WI38 (cell line): Measurements from ENCODE around the gene PTCSC3.

Source experiments
- H3K4me3 ChIP-seq: 2 replicates; pipeline ENCODE4 v1.5.1; 2011; ENCODE audit warnings: low read depth, mild to moderate bottlenecking, control low read depth, low read length
- CTCF ChIP-seq: IDR thresholded peaks from 2 replicates; pipeline ENCODE4 v1.5.1; 2012; ENCODE audit warnings: low read depth, mild to moderate bottlenecking, control low read depth, low read length

PTCSC3 gene

GRCh38 chr14:36217732-36218131 is 41.2 kb upstream of the PTCSC3 start:
- no peak overlapping the region for H3K4me3 ChIP-seq
- TF ChIP-seq CTCF: no peak

GRCh38 chr14:36217027-36217426 is 40.5 kb upstream of the PTCSC3 start:
- H3K4me3 ChIP-seq: no peak overlapping the region
- TF ChIP-seq CTCF: no peak

- TF ChIP-seq CTCF: no peak
- no peak overlapping the region for H3K4me3 ChIP-seq
Observed at GRCh38 chr14:36215217-36215598, 38.7 kb upstream of the PTCSC3 start.

GRCh38 chr14:36214476-36215216 is 38.1 kb upstream of the PTCSC3 start:
- H3K4me3 ChIP-seq: no peak overlapping the region
- no peak for TF ChIP-seq CTCF

- TF ChIP-seq CTCF: no peak
- H3K4me3 ChIP-seq: no peak overlapping the region
Observed at GRCh38 chr14:36212987-36213386, 36.5 kb upstream of the PTCSC3 start.

- H3K4me3 ChIP-seq: no peak overlapping the region
- no peak for TF ChIP-seq CTCF
Observed at GRCh38 chr14:36212577-36212976, 36.1 kb upstream of the PTCSC3 start.

- TF ChIP-seq CTCF: no peak
- no peak overlapping the region for H3K4me3 ChIP-seq
Observed at GRCh38 chr14:36208690-36209278, 32.3 kb upstream of the PTCSC3 start.
